ENCODE data around the gene EYA4.

- TF ChIP-seq, protein P1, sequence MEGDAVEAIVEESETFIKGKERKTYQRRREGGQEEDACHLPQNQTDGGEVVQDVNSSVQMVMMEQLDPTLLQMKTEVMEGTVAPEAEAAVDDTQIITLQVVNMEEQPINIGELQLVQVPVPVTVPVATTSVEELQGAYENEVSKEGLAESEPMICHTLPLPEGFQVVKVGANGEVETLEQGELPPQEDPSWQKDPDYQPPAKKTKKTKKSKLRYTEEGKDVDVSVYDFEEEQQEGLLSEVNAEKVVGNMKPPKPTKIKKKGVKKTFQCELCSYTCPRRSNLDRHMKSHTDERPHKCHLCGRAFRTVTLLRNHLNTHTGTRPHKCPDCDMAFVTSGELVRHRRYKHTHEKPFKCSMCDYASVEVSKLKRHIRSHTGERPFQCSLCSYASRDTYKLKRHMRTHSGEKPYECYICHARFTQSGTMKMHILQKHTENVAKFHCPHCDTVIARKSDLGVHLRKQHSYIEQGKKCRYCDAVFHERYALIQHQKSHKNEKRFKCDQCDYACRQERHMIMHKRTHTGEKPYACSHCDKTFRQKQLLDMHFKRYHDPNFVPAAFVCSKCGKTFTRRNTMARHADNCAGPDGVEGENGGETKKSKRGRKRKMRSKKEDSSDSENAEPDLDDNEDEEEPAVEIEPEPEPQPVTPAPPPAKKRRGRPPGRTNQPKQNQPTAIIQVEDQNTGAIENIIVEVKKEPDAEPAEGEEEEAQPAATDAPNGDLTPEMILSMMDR (IDR thresholded peaks at IDR 0.05; ENCODE audit: insufficient read depth, low read depth, low read length) = no peak
- TF ChIP-seq EZH2 (IDR thresholded peaks at IDR 0.05; ENCODE audit: insufficient read depth, low read length) = no peak
Observed at GRCh38 chr6:133548423-133549159, 307.4 kb downstream of the EYA4 start.
